PFSK-1 (cell line): ENCODE measurements around the gene ENOSF1.

Experiments
- POLR2AphosphoS5 ChIP-seq: IDR thresholded peaks from 2 replicates; pipeline ENCODE4 v1.6.1; 2012; ENCODE audit warnings: low read depth, mild to moderate bottlenecking, control low read depth, low read length, moderate library complexity
- REST ChIP-seq, 2 experiments: IDR thresholded peaks; 2 replicates each; pipeline versions ENCODE4 v1.6.1 to v1.8.0; 2011 to 2012; ENCODE audit warnings: low read depth in 2 of 2, low read length in 2 of 2, control low read depth in 1 of 2, inconsistent platforms in 1 of 2, mild to moderate bottlenecking in 1 of 2, moderate library complexity in 1 of 2; ENCODE audit not compliant: insufficient read depth in 1 of 2
- SIN3A ChIP-seq: IDR thresholded peaks from 2 replicates; pipeline ENCODE4 v1.6.1; 2012; ENCODE audit warnings: mild to moderate bottlenecking, low read length, moderate library complexity, borderline replicate concordance; ENCODE audit not compliant: insufficient read depth

DNA sequence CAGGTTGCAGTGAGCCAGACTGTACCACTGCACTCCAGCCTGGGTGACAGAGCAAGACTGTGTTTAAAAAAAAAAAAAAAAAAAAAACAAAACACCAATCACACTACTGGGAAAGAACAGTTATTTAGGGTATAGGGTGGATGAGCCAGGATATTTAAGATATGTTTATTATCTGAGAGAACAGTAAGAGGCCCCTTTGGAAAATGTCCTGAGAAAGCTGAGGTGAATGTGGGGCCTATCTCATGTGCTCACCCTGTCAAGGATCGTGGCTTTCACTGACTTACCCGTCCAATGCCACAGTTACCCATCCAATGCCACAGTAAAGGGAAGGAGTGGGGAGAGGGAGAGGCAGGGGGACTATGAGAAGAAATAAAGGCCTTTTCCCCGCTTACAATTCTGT lies 19.9 kb upstream of the ENOSF1 start:
- no peak for TF ChIP-seq POLR2AphosphoS5
- TF ChIP-seq SIN3A, result no peak
- TF ChIP-seq REST (IDR thresholded peaks at IDR 0.05; ENCODE audit: insufficient read depth in 1 of 2, low read depth in 2 of 2, low read length in 2 of 2), result no peak
